T-helper 2 cell (primary cell): ENCODE results near the gene ALKBH2.

Source experiments
- DNase-seq, 5 experiments: peaks; one replicate each; pipeline versions ENCODE4 v3.0.0 to v3.0.0-alpha.2; 2012 to 2022

ALKBH2 gene

GRCh38 chr12:109113661-109114321 is 20.5 kb upstream of the ALKBH2 start:
- no peak for DNase-seq

- no peak for DNase-seq
These were observed 19.6 kb upstream of the ALKBH2 start for GRCh38 chr12:109112720-109113465.

GRCh38 chr12:109110988-109111495 is 17.8 kb upstream of the ALKBH2 start:
- DNase-seq, result peak; percentile 9 to 75 (median 45)

GRCh38 chr12:109109746-109110350 is 16.6 kb upstream of the ALKBH2 start:
- DNase-seq, result no peak

- DNase-seq, result no peak
These were observed 11.9 kb upstream of the ALKBH2 start for GRCh38 chr12:109105176-109105575.

GRCh38 chr12:109102491-109102890 is 9.2 kb upstream of the ALKBH2 start:
- DNase-seq, result no peak

- no peak for DNase-seq
These were observed 7.5 kb upstream of the ALKBH2 start for GRCh38 chr12:109100741-109101140.

- DNase-seq, result peak in 2 of 5 experiments; percentile 35 to 79
These were observed 6.3 kb upstream of the ALKBH2 start for GRCh38 chr12:109099431-109100020.

GRCh38 chr12:109098651-109099050 is 5.4 kb upstream of the ALKBH2 start:
- DNase-seq, result no peak

GRCh38 chr12:109098183-109098604 is 4.9 kb upstream of the ALKBH2 start:
- no peak for DNase-seq

GRCh38 chr12:109097435-109098182 is 4.3 kb upstream of the ALKBH2 start, which contains the start of gene UNG:
Gene UNG (plus strand): TSS chr12:109097597. CDS start chr12:109097680, 83 bp downstream.
- DNase-seq, result peak; percentile 90 to 97 (median 95)

- DNase-seq, result no peak
These were observed 3.8 kb upstream of the ALKBH2 start for GRCh38 chr12:109097140-109097434.

- DNase-seq, result no peak
These were observed 713 bp downstream of the ALKBH2 start for GRCh38 chr12:109092497-109093021.

- DNase-seq, result no peak
These were observed 3.6 kb downstream of the ALKBH2 start for GRCh38 chr12:109089683-109090082.

GRCh38 chr12:109088818-109089217 is 4.5 kb downstream of the ALKBH2 start:
- no peak for DNase-seq

- DNase-seq, result no peak
These were observed 6.0 kb downstream of the ALKBH2 start for GRCh38 chr12:109087250-109087649.

GRCh38 chr12:109085590-109085989 is 7.7 kb downstream of the ALKBH2 start:
- no peak for DNase-seq

- no peak for DNase-seq
These were observed 8.8 kb downstream of the ALKBH2 start for GRCh38 chr12:109084425-109084824.

GRCh38 chr12:109082751-109083150 is 10.5 kb downstream of the ALKBH2 start:
- no peak for DNase-seq

GRCh38 chr12:109074866-109075265 is 18.4 kb downstream of the ALKBH2 start:
- DNase-seq, result no peak

GRCh38 chr12:109069307-109070271 is 23.7 kb downstream of the ALKBH2 start:
- no peak for DNase-seq
